Measurements from ENCODE around the gene HHIPL1.

The HHIPL1 gene

DNA sequence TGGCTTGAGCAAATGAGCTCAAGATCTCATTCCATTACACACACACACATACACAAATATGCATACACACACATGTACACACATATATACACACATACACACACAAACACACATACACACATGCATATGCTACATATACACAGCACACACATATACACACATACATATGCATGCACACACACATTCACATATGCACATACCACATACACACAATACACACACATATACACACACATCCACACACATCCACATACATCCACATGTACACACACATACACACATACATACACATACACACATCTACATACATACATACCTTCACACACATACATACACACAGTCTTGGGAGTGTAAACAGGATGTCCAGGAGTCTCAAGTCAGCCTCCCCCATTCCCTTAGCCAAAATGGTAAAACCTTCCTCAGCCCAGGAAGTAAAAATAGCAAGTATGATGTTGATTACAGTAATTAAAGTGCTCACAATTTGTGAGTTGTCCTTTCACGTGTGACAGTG lies 12.8 kb downstream of the HHIPL1 start:
- no peak overlapping the region for H2AFZ ChIP-seq (ENCODE audit: low read length)
- H3K9me2 ChIP-seq (replicated peaks; ENCODE audit: low read depth, low read length) = no peaks in the 10 kb centered on the region

GRCh38 chr14:99658218-99658845 lies 13.4 kb downstream of the HHIPL1 start:
- Histone ChIP-seq H3K79me2 (ENCODE audit: insufficient read depth, low read length) (no peaks in the 10 kb centered on the region), H3K27me3 (ENCODE audit: insufficient read depth, low read length, poor library complexity, severe bottlenecking) (no peaks in the 10 kb centered on the region)

More for the DNA sequence above, 12.8 kb downstream of the HHIPL1 start:
- no peak overlapping the region for H3K9ac ChIP-seq (ENCODE audit: low read depth, low read length, poor library complexity, severe bottlenecking)
- H3K27me3 ChIP-seq (ENCODE audit: insufficient read depth, low read length, poor library complexity, severe bottlenecking) = no peaks in the 10 kb centered on the region
- no peaks in the 10 kb centered on the region for H3K36me3 ChIP-seq (ENCODE audit: insufficient read depth, low read length)
- H3K4me1 ChIP-seq (ENCODE audit: insufficient read depth, low read length, poor library complexity, severe bottlenecking) = no peaks in the 10 kb centered on the region
- no peak overlapping the region for H3K4me3 ChIP-seq (ENCODE audit: low read length, poor library complexity, severe bottlenecking)
- H3K4me2 ChIP-seq (ENCODE audit: low read depth, low read length, poor library complexity, severe bottlenecking) = no peak overlapping the region
- H4K20me1 ChIP-seq (ENCODE audit: insufficient read depth, low read length, poor library complexity, severe bottlenecking) = no peaks in the 10 kb centered on the region
- no peaks in the 10 kb centered on the region for H3F3A ChIP-seq (ENCODE audit: low read depth)
- H3K9me3 ChIP-seq (ENCODE audit: insufficient read depth, low read depth, low read length) = no peaks in the 10 kb centered on the region
- H3K79me2 ChIP-seq (ENCODE audit: insufficient read depth, low read length) = no peaks in the 10 kb centered on the region
- TF ChIP-seq EZH2phosphoT487 (IDR thresholded peaks at IDR 0.05; ENCODE audit: borderline replicate concordance) (no peak), CTCF (conservative IDR thresholded peaks at IDR 0.05; ENCODE audit: low read length) (no peak)

GRCh38 chr14:99659333-99659741 lies 14.4 kb downstream of the HHIPL1 start:
- no peaks in the 10 kb centered on the region for H3K9me2 ChIP-seq (replicated peaks; ENCODE audit: low read depth, low read length)
- H3K4me2 ChIP-seq (ENCODE audit: low read depth, low read length, poor library complexity, severe bottlenecking) = no peak overlapping the region
- TF ChIP-seq EZH2phosphoT487 (IDR thresholded peaks at IDR 0.05; ENCODE audit: borderline replicate concordance) = no peak
- no peak for TF ChIP-seq CTCF (conservative IDR thresholded peaks at IDR 0.05; ENCODE audit: low read length)
- H3K36me3 ChIP-seq (ENCODE audit: insufficient read depth, low read length) = no peaks in the 10 kb centered on the region
- H3K79me2 ChIP-seq (ENCODE audit: insufficient read depth, low read length) = no peaks in the 10 kb centered on the region
- H4K20me1 ChIP-seq (ENCODE audit: insufficient read depth, low read length, poor library complexity, severe bottlenecking) = no peaks in the 10 kb centered on the region
- H2AFZ ChIP-seq (ENCODE audit: low read length) = no peak overlapping the region
- H3K9ac ChIP-seq (ENCODE audit: low read depth, low read length, poor library complexity, severe bottlenecking) = no peak overlapping the region
- no peaks in the 10 kb centered on the region for H3F3A ChIP-seq (ENCODE audit: low read depth)
- no peaks in the 10 kb centered on the region for H3K9me3 ChIP-seq (ENCODE audit: insufficient read depth, low read depth, low read length)
- H3K4me1 ChIP-seq (ENCODE audit: insufficient read depth, low read length, poor library complexity, severe bottlenecking) = no peaks in the 10 kb centered on the region
- H3K27me3 ChIP-seq (ENCODE audit: insufficient read depth, low read length, poor library complexity, severe bottlenecking) = no peaks in the 10 kb centered on the region
- H3K4me3 ChIP-seq (ENCODE audit: low read length, poor library complexity, severe bottlenecking) = no peak overlapping the region

More at GRCh38 chr14:99658218-99658845, 13.4 kb downstream of the HHIPL1 start:
- no peaks in the 10 kb centered on the region for H4K20me1 ChIP-seq (ENCODE audit: insufficient read depth, low read length, poor library complexity, severe bottlenecking)
- no peak overlapping the region for H3K9ac ChIP-seq (ENCODE audit: low read depth, low read length, poor library complexity, severe bottlenecking)
- no peaks in the 10 kb centered on the region for H3K9me2 ChIP-seq (replicated peaks; ENCODE audit: low read depth, low read length)
- no peaks in the 10 kb centered on the region for H3K4me1 ChIP-seq (ENCODE audit: insufficient read depth, low read length, poor library complexity, severe bottlenecking)
- no peak overlapping the region for H3K4me3 ChIP-seq (ENCODE audit: low read length, poor library complexity, severe bottlenecking)
- H2AFZ ChIP-seq (ENCODE audit: low read length) = no peak overlapping the region
- H3F3A ChIP-seq (ENCODE audit: low read depth) = no peaks in the 10 kb centered on the region
- TF ChIP-seq CTCF (conservative IDR thresholded peaks at IDR 0.05; ENCODE audit: low read length) (no peak), EZH2phosphoT487 (IDR thresholded peaks at IDR 0.05; ENCODE audit: borderline replicate concordance) (no peak)
- H3K4me2 ChIP-seq (ENCODE audit: low read depth, low read length, poor library complexity, severe bottlenecking) = no peak overlapping the region
- H3K36me3 ChIP-seq (ENCODE audit: insufficient read depth, low read length) = no peaks in the 10 kb centered on the region
- H3K9me3 ChIP-seq (ENCODE audit: insufficient read depth, low read depth, low read length) = no peaks in the 10 kb centered on the region

Measured in Loucy (cell line).